Jurkat, Clone E6-1 (cell line): ENCODE data around the gene HES4. TPM values are rescaled to one million over a fixed set of nuclear protein-coding genes. Genes with fewer than 3 reads are reported as not detected.
A peak's percentile ranks its signal among the peaks of the same experiment; 100 is the strongest.

Experiments used
- DNase-seq: peaks from one replicate; pipeline ENCODE4 v3.0.0-alpha.2; 2011; ENCODE audit warnings: low read depth, low spot score
- H3K4me3 ChIP-seq: 2 replicates; pipeline ENCODE4 v1.5.1; 2011; ENCODE audit warnings: mild to moderate bottlenecking, low read length, control low read depth, moderate library complexity
- polyA plus RNA-seq: library from polyadenylated mRNA; unstranded; fragments of >200 nt; gene quantifications from one replicate; pipeline ENCODE4 v1.2.1, GENCODE V29; 2012; ENCODE audit warnings: missing spikeins; ENCODE audit not compliant: insufficient read length, insufficient read depth

HES4 gene
- 141 TPM for polyA plus RNA-seq

GRCh38 chr1:999725-1000356 lies at the start of gene HES4:
Gene HES4, minus strand, starts transcription at chr1:1000097. Its CDS starts 124 bp downstream, at chr1:999973.
- DNase-seq: peak; percentile 87

GRCh38 chr1:1048765-1049164 lies 48.9 kb upstream of the HES4 start:
- no peak for DNase-seq
- no peak overlapping the region for H3K4me3 ChIP-seq

More at GRCh38 chr1:999725-1000356, at the start of gene HES4:
- H3K4me3 ChIP-seq: peak within 1 kb of the TSS; percentile 58

- H3K4me3 ChIP-seq: no peak overlapping the region
Observed at GRCh38 chr1:1047963-1048362, 48.1 kb upstream of the HES4 start.

GRCh38 chr1:1047407-1047806 lies 47.5 kb upstream of the HES4 start:
- H3K4me3 ChIP-seq: no peak overlapping the region
- no peak for DNase-seq

More at GRCh38 chr1:1047963-1048362, 48.1 kb upstream of the HES4 start:
- no peak for DNase-seq

GRCh38 chr1:1046767-1047166 lies 46.9 kb upstream of the HES4 start:
- no peak for DNase-seq
- no peak overlapping the region for H3K4me3 ChIP-seq

GRCh38 chr1:1046243-1046642 lies 46.3 kb upstream of the HES4 start:
- DNase-seq: no peak
- no peak overlapping the region for H3K4me3 ChIP-seq

GRCh38 chr1:1045129-1045528 lies 45.2 kb upstream of the HES4 start:
- no peak overlapping the region for H3K4me3 ChIP-seq

GRCh38 chr1:1044455-1045078 lies 44.7 kb upstream of the HES4 start:
- no peak for DNase-seq
- no peak overlapping the region for H3K4me3 ChIP-seq

More at GRCh38 chr1:1045129-1045528, 45.2 kb upstream of the HES4 start:
- DNase-seq: no peak

- H3K4me3 ChIP-seq: no peak overlapping the region
- DNase-seq: no peak
Observed at GRCh38 chr1:1043921-1044320, 44.0 kb upstream of the HES4 start.

GRCh38 chr1:1043411-1043810 lies 43.5 kb upstream of the HES4 start:
- DNase-seq: no peak
- H3K4me3 ChIP-seq: no peak overlapping the region

- DNase-seq: no peak
- no peak overlapping the region for H3K4me3 ChIP-seq
Observed at GRCh38 chr1:1042835-1043234, 42.9 kb upstream of the HES4 start.

GRCh38 chr1:1041873-1042272 lies 42.0 kb upstream of the HES4 start:
- H3K4me3 ChIP-seq: no peak overlapping the region
- no peak for DNase-seq

GRCh38 chr1:1041092-1041523 lies 41.2 kb upstream of the HES4 start:
- DNase-seq: no peak
- H3K4me3 ChIP-seq: no peak overlapping the region

- H3K4me3 ChIP-seq: peak overlapping the region; percentile 44
- DNase-seq: peak; percentile 78
Observed at GRCh38 chr1:1040004-1040991, 40.4 kb upstream of the HES4 start.

- no peak for DNase-seq
- no peak overlapping the region for H3K4me3 ChIP-seq
Observed at GRCh38 chr1:1039145-1039910, 39.4 kb upstream of the HES4 start.

- no peak overlapping the region for H3K4me3 ChIP-seq
- no peak for DNase-seq
Observed at GRCh38 chr1:1038694-1039093, 38.8 kb upstream of the HES4 start.

GRCh38 chr1:1037366-1038327 lies 37.8 kb upstream of the HES4 start:
- no peak for DNase-seq
- no peak overlapping the region for H3K4me3 ChIP-seq
